Fibroblast of skin of abdomen (primary cell): ENCODE measurements around the gene DNAJC16.
A peak's percentile ranks its signal among the peaks of the same experiment; 100 is the strongest.

Source experiments
- DNase-seq: peaks from one replicate; pipeline ENCODE4 v3.0.0-alpha.2; 2013

Gene DNAJC16

DNA sequence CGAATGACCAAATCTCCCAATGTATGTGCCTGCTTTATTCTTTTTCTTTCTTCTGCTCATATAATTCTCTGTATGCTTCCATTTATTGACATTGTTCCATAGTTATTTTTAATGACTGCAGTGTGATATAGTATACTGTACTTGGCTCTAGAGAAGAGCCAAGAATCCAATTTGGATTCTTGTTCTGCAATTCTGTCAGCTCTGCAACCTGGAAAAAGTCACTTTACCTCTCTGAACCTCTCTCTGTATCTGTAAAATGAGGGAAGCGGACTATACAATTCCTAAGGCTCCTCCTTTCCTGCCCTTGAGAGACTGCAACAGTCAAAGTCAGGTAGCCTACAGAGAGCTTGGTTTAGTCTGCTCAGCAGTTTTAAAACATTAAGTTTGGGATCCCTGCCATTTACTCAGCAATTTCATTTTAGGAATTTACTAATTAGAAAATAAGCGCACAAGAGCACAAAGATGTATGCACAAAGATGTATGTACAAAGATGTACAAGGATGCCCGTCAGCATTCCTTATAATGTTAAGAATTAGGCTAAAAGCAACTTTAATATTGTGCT lies 14.7 kb downstream of the DNAJC16 start:
- no peak for DNase-seq

- DNase-seq, result no peak
These were observed 16.0 kb downstream of the DNAJC16 start for GRCh38 chr1:15542388-15543250.

- no peak for DNase-seq
These were observed 16.6 kb downstream of the DNAJC16 start for GRCh38 chr1:15543251-15543588.

GRCh38 chr1:15543589-15544568 lies 17.2 kb downstream of the DNAJC16 start:
- DNase-seq, result peak; percentile 70

- no peak for DNase-seq
These were observed 20.0 kb downstream of the DNAJC16 start for GRCh38 chr1:15546641-15547040.

DNA sequence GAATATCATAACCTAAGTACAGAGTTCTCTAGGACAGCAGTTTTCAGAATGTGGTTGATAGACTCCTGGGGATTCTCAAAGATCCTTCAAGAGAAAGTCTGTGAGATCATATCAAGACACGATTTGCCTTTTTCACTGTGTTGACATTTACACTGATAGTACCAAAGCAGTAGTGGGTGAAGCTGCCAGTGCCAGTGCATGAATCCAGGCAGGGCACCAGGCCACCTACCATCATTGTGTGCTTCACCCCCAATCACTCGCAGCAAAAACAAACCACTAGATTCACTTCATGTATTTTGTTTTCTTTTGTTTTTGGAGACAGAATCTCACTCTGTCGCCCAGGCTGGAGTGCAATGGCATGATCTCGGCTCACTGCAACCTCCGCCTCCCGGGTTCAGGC lies 23.9 kb downstream of the DNAJC16 start:
- DNase-seq, result no peak

DNA sequence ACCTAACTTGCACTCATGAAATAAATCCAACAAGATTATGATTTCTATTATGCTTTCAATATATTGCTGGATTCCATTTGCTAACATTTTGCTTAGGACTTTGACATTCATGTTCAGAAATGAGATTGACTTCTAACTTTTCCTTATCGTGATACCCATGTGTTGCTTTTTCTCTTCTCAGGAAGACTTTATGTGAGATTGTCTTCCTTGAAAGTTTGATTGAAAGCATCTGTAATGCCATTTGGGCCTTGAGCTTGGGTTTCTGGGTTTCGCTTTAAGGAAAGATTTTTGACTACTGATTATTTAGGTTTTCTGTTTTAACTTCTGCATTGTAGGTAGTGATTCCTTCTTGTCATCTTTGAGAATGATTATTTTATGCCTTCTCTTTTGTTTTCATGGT lies 30.4 kb downstream of the DNAJC16 start:
- no peak for DNase-seq

- DNase-seq, result no peak
These were observed 30.9 kb downstream of the DNAJC16 start for GRCh38 chr1:15557594-15557993.

DNA sequence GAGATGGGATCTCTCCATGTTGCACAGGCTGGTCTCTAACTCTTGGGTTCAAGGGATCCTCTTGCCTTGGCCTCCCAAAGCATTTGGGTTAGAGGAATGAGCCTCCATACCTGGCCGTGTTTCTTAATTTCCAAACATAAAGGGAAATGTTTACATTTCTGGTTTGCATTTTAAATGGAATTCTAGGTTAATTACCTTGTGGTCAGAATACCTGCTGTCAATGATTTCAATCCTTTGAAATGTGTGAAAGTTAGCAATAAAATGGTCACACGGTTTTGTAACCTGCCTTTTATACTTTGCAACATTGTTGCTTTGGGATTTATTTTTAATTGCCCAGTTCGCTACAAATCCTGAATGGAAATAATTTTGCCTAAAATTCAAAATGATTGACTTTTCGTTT lies 31.9 kb downstream of the DNAJC16 start:
- DNase-seq, result no peak

- no peak for DNase-seq
These were observed 32.7 kb downstream of the DNAJC16 start for GRCh38 chr1:15559189-15559810.

GRCh38 chr1:15568387-15569073 lies 41.9 kb downstream of the DNAJC16 start:
- no peak for DNase-seq

- no peak for DNase-seq
These were observed 44.2 kb downstream of the DNAJC16 start for GRCh38 chr1:15570861-15571260.

DNA sequence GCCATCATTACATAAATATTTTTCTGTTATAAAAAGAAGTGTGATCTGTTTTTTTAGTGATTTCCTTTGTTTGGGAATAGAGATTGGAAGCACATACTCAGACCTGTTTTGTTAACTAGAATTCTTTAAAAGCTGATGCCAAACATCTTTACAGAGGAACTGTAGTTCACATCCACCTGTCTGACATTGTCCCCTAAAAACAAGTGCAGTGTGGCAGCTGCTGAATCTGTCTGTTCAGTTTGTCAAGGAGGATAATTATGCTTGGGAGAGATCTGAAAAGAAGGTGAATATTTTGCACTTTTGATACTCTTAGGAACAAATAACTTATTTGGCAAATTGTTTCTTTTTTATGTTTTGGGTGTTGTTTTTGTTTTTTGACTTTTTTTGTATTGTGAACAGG lies 44.6 kb downstream of the DNAJC16 start:
- no peak for DNase-seq

- peak; percentile 28 for DNase-seq
These were observed 46.8 kb downstream of the DNAJC16 start for GRCh38 chr1:15573477-15573876.

DNA sequence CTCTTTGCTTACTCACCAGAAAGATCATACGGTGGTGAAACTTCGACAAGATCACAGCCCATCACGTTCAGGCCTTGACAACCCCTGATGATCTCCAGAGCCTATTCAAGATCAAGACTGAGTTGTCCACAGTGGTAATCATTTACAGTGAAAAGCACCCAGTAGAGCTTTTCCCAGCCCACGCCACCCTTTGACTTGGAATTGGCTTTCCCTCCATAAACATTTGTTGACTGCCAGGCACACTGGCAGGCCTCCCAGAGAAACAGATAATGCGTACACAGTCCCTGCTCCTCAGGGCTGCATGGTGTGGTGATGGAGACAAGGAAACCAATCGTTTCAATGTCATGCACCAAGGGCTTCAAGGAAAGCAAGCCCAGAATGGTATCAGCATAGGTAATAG lies 48.1 kb downstream of the DNAJC16 start:
- DNase-seq, result no peak

GRCh38 chr1:15575549-15576150 lies 49.0 kb downstream of the DNAJC16 start:
- DNase-seq, result no peak

GRCh38 chr1:15577691-15578090 lies 51.0 kb downstream of the DNAJC16 start:
- no peak for DNase-seq

DNA sequence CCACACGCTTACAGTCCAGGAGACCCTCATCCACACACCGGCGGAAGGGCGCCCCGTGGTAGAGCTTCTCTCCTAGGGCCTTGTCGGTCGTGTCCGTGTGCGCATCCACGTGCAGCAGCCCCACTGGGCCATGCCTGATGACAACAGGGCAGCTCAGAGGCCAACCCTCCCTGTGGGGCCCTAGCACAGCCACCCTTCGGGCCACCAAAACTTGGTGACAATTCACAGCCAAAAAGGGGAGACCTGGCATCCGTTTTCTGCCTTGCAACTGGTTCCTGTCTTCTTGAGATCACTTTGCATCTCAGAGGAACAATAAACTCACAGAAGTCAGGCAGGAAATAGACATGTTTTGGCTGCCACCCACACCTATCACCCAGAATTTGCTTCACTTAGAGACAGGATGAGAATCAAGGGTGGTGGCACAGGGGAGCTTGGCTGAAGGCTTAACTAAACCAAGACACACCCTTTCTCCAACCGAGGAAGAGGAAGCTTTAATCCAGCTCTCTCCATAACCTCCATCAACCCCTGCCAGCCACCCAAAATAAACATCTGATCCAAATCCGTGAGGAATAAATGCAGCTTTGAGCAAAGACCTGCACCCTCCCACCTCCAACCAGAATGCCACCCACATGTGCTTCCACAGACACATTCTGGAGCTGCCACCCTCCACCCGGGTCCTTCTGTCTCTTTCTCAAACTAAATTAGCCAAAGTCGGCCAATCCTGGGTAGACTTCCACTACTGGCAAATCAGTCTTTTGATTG lies 52.5 kb downstream of the DNAJC16 start:
- no peak for DNase-seq

GRCh38 chr1:15579683-15580047 lies 53.0 kb downstream of the DNAJC16 start:
- DNase-seq, result no peak

- DNase-seq, result no peak
These were observed 56.5 kb downstream of the DNAJC16 start for GRCh38 chr1:15583016-15583706.
